Stomach (tissue), 4 donors: ENCODE results near the gene RABGAP1.

Experiments
- CTCF ChIP-seq, 7 experiments: fragments of 450-650 bp in 4 of 7; fragments of 200-600 bp in 3 of 7; sonication (generic) in 3 of 7; IDR thresholded peaks; one replicate each; pipeline ENCODE4 v1.5.1; 2016 to 2019; ENCODE audit warnings: antibody characterized with exemption in 7 of 7, control low read depth in 2 of 7, mild to moderate bottlenecking in 1 of 7
- POLR2AphosphoS5 ChIP-seq, 3 donors: sonication (generic); formaldehyde crosslinking; IDR thresholded peaks; one replicate each; pipeline ENCODE4 v1.6.1; 2016; ENCODE audit warnings: antibody characterized with exemption in 3 of 3

GRCh38 chr9:123084256-123084655 is 143.4 kb downstream of the RABGAP1 start:
- no peak for TF ChIP-seq POLR2AphosphoS5 (IDR thresholded peaks at IDR 0.05)
- no peak for TF ChIP-seq CTCF (IDR thresholded peaks at IDR 0.05)
